K562 (cell line): ENCODE results near the gene ARHGEF12. TPM values are rescaled to one million over a fixed set of nuclear protein-coding genes. Genes with fewer than 3 reads are reported as not detected.
A peak's percentile ranks its signal among the peaks of the same experiment; 100 is the strongest.

Source experiments
- CBFA2T2 ChIP-seq: fragments of 450-650 bp; conservative IDR thresholded peaks from 2 replicates; pipeline ENCODE4 v1.6.1; 2017; ENCODE audit warnings: mild to moderate bottlenecking
- CBX3 ChIP-seq, 2 experiments: IDR thresholded peaks; 1 replicate in 1 of 2; 2 replicates in 1 of 2; pipeline ENCODE4 v1.6.1; 2012; ENCODE audit warnings: inconsistent platforms in 2 of 2, low read length in 2 of 2, borderline replicate concordance in 1 of 2, control low read depth in 1 of 2
- HMGN3 ChIP-seq: IDR thresholded peaks from 2 replicates; pipeline ENCODE4 v1.6.1; 2011; ENCODE audit warnings: borderline replicate concordance, low read depth, mild to moderate bottlenecking, mixed read lengths, low read length; ENCODE audit not compliant: insufficient read length; ENCODE audit errors: extremely low read depth
- MEIS2 ChIP-seq: fragments of 450-650 bp; IDR thresholded peaks from 2 replicates; pipeline ENCODE4 v1.6.1; 2014; ENCODE audit warnings: mild to moderate bottlenecking; ENCODE audit not compliant: partially characterized antibody
- NCOA6 ChIP-seq: fragments of 450-650 bp; IDR thresholded peaks from 2 replicates; pipeline ENCODE4 v1.6.1; 2017; ENCODE audit warnings: mild to moderate bottlenecking
- PCBP2 ChIP-seq: fragments of 200-400 bp; formaldehyde crosslinking; IDR thresholded peaks from 2 replicates; pipeline ENCODE4 v1.6.1; 2018; ENCODE audit warnings: low read length, low read depth, mild to moderate bottlenecking, moderate library complexity; ENCODE audit not compliant: poor library complexity, severe bottlenecking
- RNF2 ChIP-seq: sonication (generic); IDR thresholded peaks from 2 replicates; pipeline ENCODE4 v1.6.1; 2016
- ZFX ChIP-seq: sonication (generic); formaldehyde crosslinking; IDR thresholded peaks from 2 replicates; pipeline ENCODE4 v1.8.0; 2022; ENCODE audit warnings: mild to moderate bottlenecking, missing genetic modification reagents, moderate library complexity
- ZNF134 ChIP-seq: fragments of 250-450 bp; sonication (Bioruptor Pico); conservative IDR thresholded peaks from 2 replicates; pipeline ENCODE4 v1.4.0; 2020
- ZNF444 ChIP-seq: fragments of 250-450 bp; sonication (Bioruptor Pico); IDR thresholded peaks from 2 replicates; pipeline ENCODE4 v1.4.0; 2020; ENCODE audit warnings: mild to moderate bottlenecking, moderate library complexity
- ZNF77 ChIP-seq: fragments of 250-450 bp; sonication (Bioruptor Pico); IDR thresholded peaks from 2 replicates; pipeline ENCODE4 v1.5.0; 2020
- polyA plus RNA-seq, 8 experiments: library from polyadenylated mRNA; depleted of rRNA in 4 of 8; stranded (reverse) in 5 of 8; unstranded in 3 of 8; fragments of >200 nt; fragmentation: Nextera tagmentation in 2 of 8; fragmentation: Illumina TruSeq in 1 of 8; extraction: Ambion mirVana in 2 of 8; extraction: Trizol in 1 of 8; gene quantifications; 2 replicates each; pipeline versions ENCODE4 v1.2.1 to v1.2.3, GENCODE V29; 2011 to 2014; ENCODE audit warnings: inconsistent platforms in 1 of 8, missing spikeins in 1 of 8
- total RNA-seq, 7 experiments: library from RNA; depleted of rRNA in 6 of 7; stranded (reverse); fragments of >200 nt in 6 of 7; fragmentation: Illumina TruSeq in 2 of 7; extraction: Trizol in 2 of 7; gene quantifications; 2 replicates each; pipeline versions ENCODE4 v1.2.1 to v1.2.3, GENCODE V29; 2011 to 2021; ENCODE audit warnings: low replicate concordance in 1 of 7
- TF ChIP-seq, protein P1 (sequence below), 2 experiments: IDR thresholded peaks in 1 of 2; conservative IDR thresholded peaks in 1 of 2; 2 replicates each; pipeline ENCODE4 v1.6.1; 2016; ENCODE audit warnings: low read depth in 2 of 2, mild to moderate bottlenecking in 1 of 2, missing compliant biosample characterization in 1 of 2, missing genetic modification characterization in 1 of 2, moderate library complexity in 1 of 2
- TF ChIP-seq, protein P2 (sequence below), 2 experiments: fragments of 450-650 bp; IDR thresholded peaks; 2 replicates each; pipeline ENCODE4 v1.6.1; 2018; ENCODE audit warnings: mild to moderate bottlenecking in 2 of 2, low read depth in 1 of 2; ENCODE audit not compliant: partially characterized antibody in 2 of 2
- TF ChIP-seq, protein P3 (sequence below): IDR thresholded peaks from 2 replicates; pipeline ENCODE4 v1.6.1; 2014; ENCODE audit warnings: antibody characterized with exemption

The ARHGEF12 gene
- total and polyA plus RNA-seq, 9 of the 15 experiments (the other 6 are each of a cell fraction or from before 2014, with no cell fraction given) = 3.5 to 51.7 (median 29.5) TPM

DNA sequence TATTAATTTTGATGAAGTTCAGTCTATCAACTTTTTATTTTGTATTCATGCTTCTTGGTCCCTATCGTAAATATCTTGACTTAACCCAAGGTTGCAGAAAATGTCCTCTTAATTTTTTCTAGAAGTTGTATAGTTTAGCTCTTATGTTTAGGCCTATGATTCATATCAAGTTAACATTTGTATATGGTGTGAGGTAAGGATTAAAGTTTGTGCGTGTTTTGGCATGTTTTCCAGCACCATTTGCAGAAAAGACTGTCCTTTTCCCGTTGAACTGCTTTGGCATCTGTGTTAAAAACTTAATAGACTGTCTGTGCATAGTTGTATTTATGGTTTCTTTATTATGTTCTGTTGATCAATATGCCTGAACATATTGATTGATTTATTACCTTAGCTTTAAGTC is 42.3 kb downstream of the ARHGEF12 start (continued):
- TF ChIP-seq, protein P1, sequence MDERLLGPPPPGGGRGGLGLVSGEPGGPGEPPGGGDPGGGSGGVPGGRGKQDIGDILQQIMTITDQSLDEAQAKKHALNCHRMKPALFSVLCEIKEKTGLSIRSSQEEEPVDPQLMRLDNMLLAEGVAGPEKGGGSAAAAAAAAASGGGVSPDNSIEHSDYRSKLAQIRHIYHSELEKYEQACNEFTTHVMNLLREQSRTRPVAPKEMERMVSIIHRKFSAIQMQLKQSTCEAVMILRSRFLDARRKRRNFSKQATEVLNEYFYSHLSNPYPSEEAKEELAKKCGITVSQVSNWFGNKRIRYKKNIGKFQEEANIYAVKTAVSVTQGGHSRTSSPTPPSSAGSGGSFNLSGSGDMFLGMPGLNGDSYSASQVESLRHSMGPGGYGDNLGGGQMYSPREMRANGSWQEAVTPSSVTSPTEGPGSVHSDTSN (CRISPR knock-in tag; IDR thresholded peaks at IDR 0.05; ENCODE audit: low read depth) = no peak
- TF ChIP-seq, protein P1 (tag; conservative IDR thresholded peaks at IDR 0.05; ENCODE audit: low read depth) = 0 out of 2 replicates have a peak, but pooled peaks have one; percentile 20
- TF ChIP-seq, protein P2, sequence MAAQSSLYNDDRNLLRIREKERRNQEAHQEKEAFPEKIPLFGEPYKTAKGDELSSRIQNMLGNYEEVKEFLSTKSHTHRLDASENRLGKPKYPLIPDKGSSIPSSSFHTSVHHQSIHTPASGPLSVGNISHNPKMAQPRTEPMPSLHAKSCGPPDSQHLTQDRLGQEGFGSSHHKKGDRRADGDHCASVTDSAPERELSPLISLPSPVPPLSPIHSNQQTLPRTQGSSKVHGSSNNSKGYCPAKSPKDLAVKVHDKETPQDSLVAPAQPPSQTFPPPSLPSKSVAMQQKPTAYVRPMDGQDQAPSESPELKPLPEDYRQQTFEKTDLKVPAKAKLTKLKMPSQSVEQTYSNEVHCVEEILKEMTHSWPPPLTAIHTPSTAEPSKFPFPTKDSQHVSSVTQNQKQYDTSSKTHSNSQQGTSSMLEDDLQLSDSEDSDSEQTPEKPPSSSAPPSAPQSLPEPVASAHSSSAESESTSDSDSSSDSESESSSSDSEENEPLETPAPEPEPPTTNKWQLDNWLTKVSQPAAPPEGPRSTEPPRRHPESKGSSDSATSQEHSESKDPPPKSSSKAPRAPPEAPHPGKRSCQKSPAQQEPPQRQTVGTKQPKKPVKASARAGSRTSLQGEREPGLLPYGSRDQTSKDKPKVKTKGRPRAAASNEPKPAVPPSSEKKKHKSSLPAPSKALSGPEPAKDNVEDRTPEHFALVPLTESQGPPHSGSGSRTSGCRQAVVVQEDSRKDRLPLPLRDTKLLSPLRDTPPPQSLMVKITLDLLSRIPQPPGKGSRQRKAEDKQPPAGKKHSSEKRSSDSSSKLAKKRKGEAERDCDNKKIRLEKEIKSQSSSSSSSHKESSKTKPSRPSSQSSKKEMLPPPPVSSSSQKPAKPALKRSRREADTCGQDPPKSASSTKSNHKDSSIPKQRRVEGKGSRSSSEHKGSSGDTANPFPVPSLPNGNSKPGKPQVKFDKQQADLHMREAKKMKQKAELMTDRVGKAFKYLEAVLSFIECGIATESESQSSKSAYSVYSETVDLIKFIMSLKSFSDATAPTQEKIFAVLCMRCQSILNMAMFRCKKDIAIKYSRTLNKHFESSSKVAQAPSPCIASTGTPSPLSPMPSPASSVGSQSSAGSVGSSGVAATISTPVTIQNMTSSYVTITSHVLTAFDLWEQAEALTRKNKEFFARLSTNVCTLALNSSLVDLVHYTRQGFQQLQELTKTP (IDR thresholded peaks at IDR 0.05; ENCODE audit: low read depth in 1 of 2, partially characterized antibody in 2 of 2) = no peak
- TF ChIP-seq CBFA2T2 (no peak), CBX3 (IDR thresholded peaks at IDR 0.05; ENCODE audit: borderline replicate concordance in 1 of 2, low read length in 2 of 2) (peak in 1 of 2 experiments; percentile 66; a peak in 1 of 3 replicates), PCBP2 (no peak), ZNF77 (CRISPR knock-in tag) (no peak), MEIS2 (peak; percentile 19), ZNF444 (CRISPR knock-in tag) (no peak), RNF2 (no peak), ZNF134 (no peak), ZFX (no peak), HMGN3 (no peak), NCOA6 (no peak)
- TF ChIP-seq, protein P3, sequence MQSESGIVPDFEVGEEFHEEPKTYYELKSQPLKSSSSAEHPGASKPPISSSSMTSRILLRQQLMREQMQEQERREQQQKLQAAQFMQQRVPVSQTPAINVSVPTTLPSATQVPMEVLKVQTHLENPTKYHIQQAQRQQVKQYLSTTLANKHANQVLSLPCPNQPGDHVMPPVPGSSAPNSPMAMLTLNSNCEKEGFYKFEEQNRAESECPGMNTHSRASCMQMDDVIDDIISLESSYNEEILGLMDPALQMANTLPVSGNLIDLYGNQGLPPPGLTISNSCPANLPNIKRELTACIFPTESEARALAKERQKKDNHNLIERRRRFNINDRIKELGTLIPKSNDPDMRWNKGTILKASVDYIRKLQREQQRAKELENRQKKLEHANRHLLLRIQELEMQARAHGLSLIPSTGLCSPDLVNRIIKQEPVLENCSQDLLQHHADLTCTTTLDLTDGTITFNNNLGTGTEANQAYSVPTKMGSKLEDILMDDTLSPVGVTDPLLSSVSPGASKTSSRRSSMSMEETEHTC = no peak
